ENCODE results near the gene EPHB2. TPM values are rescaled to one million over a fixed set of nuclear protein-coding genes. Genes with fewer than 3 reads are reported as not detected.

The EPHB2 gene
- total and polyA plus RNA-seq, 11 donors, result 0.11 to 6.3 (median 0.70) TPM

- ATAC-seq (no peak), DNase-seq (no peak)
- Histone ChIP-seq H3K27me3 (peaks cover 0 to 6% (median 0%) of the 10 kb centered on the region in 9 donors), H3K9me3 (peaks cover 0 to 6% (median 0%) of the 10 kb centered on the region in 12 donors), H3K36me3 (no peaks in the 10 kb centered on the region), H3K4me3 (no peak overlapping the region), H3K4me1 (peaks cover 0 to 4% (median 0%) of the 10 kb centered on the region in 12 donors), H3K27ac (no peak overlapping the region)
- TF ChIP-seq CTCF (IDR thresholded peaks at IDR 0.05) (no peak), POLR2A (IDR thresholded peaks at IDR 0.05) (no peak)
- WGBS, 4 donors, result 90 to 92% (median 91%) methylated on average over 15 to 24 of the region's 24 CpGs
- intact Hi-C loops (cut with DNase I), result loop anchor here in 1 of 10 donors (5.0 kb wide), 1 partner anchor 163 kb away; no protein-coding TSS in a partner anchor
These were observed 154.2 kb downstream of the EPHB2 start for GRCh38 chr1:22864886-22865285.

GRCh38 chr1:22865736-22866135, 155.1 kb downstream of the EPHB2 start:
- no peaks in the 10 kb centered on the region for H3K36me3 ChIP-seq
- H3K27ac ChIP-seq, result no peak overlapping the region
- H3K9me3 ChIP-seq, result peaks cover 0 to 6% (median 0%) of the 10 kb centered on the region in 12 donors
- WGBS, 4 donors, result 64 to 75% (median 66%) methylated on average over 5 of the region's 5 CpGs
- no peak for DNase-seq
- intact Hi-C loops (cut with DNase I), result loop anchor here in 1 of 10 donors (5.0 kb wide), 1 partner anchor 163 kb away; no protein-coding TSS in a partner anchor
- TF ChIP-seq POLR2A (IDR thresholded peaks at IDR 0.05) (no peak), CTCF (IDR thresholded peaks at IDR 0.05) (no peak)
- H3K4me3 ChIP-seq, result no peak overlapping the region
- H3K4me1 ChIP-seq, result peaks cover 0 to 11% (median 1%) of the 10 kb centered on the region in 12 donors
- no peak for ATAC-seq
- peaks cover 0 to 6% (median 0%) of the 10 kb centered on the region in 9 donors for H3K27me3 ChIP-seq

GRCh38 chr1:22866868-22867267, 156.2 kb downstream of the EPHB2 start:
- intact Hi-C loops (cut with DNase I), result loop anchor here in 1 of 10 donors (5.0 kb wide), 1 partner anchor 165 kb away; no protein-coding TSS in a partner anchor

More at GRCh38 chr1:22866868-22867267, 156.2 kb downstream of the EPHB2 start:
- Histone ChIP-seq H3K36me3 (no peaks in the 10 kb centered on the region), H3K9me3 (peaks cover 0 to 6% (median 0%) of the 10 kb centered on the region in 12 donors), H3K4me1 (peaks cover 0 to 14% (median 1%) of the 10 kb centered on the region in 12 donors), H3K27me3 (peaks cover 0 to 6% (median 0%) of the 10 kb centered on the region in 9 donors), H3K27ac (no peak overlapping the region), H3K4me3 (no peak overlapping the region)
- ATAC-seq (no peak), DNase-seq (no peak)
- WGBS, 4 donors, result 89 to 94% (median 93%) methylated on average over 5 of the region's 5 CpGs
- no peak for TF ChIP-seq POLR2A (IDR thresholded peaks at IDR 0.05)
- TF ChIP-seq CTCF (IDR thresholded peaks at IDR 0.05), result no peak
